OCI-LY3 (cell line): ENCODE measurements around the gene SHC4.

ENCODE experiments used
- EZH2phosphoT487 ChIP-seq: fragments of 200-600 bp; shearing (Covaris generic); IDR thresholded peaks from 2 replicates; pipeline ENCODE4 v1.6.1; 2018; ENCODE audit warnings: antibody characterized with exemption, mixed run types, low read depth
- TF ChIP-seq, protein P1 (sequence below): fragments of 200-600, 300-600 bp; sonication (generic); IDR thresholded peaks from 2 replicates; pipeline ENCODE4 v1.5.1; 2014; ENCODE audit warnings: antibody characterized with exemption, low read length, low read depth

- TF ChIP-seq, protein P1, sequence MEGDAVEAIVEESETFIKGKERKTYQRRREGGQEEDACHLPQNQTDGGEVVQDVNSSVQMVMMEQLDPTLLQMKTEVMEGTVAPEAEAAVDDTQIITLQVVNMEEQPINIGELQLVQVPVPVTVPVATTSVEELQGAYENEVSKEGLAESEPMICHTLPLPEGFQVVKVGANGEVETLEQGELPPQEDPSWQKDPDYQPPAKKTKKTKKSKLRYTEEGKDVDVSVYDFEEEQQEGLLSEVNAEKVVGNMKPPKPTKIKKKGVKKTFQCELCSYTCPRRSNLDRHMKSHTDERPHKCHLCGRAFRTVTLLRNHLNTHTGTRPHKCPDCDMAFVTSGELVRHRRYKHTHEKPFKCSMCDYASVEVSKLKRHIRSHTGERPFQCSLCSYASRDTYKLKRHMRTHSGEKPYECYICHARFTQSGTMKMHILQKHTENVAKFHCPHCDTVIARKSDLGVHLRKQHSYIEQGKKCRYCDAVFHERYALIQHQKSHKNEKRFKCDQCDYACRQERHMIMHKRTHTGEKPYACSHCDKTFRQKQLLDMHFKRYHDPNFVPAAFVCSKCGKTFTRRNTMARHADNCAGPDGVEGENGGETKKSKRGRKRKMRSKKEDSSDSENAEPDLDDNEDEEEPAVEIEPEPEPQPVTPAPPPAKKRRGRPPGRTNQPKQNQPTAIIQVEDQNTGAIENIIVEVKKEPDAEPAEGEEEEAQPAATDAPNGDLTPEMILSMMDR, result peak; percentile 49
- TF ChIP-seq EZH2phosphoT487, result no peak
Observed at GRCh38 chr15:48800811-48801455, 162.8 kb downstream of the SHC4 start.
